Measurements from ENCODE around the gene GLTPD2.

The GLTPD2 gene

DNA sequence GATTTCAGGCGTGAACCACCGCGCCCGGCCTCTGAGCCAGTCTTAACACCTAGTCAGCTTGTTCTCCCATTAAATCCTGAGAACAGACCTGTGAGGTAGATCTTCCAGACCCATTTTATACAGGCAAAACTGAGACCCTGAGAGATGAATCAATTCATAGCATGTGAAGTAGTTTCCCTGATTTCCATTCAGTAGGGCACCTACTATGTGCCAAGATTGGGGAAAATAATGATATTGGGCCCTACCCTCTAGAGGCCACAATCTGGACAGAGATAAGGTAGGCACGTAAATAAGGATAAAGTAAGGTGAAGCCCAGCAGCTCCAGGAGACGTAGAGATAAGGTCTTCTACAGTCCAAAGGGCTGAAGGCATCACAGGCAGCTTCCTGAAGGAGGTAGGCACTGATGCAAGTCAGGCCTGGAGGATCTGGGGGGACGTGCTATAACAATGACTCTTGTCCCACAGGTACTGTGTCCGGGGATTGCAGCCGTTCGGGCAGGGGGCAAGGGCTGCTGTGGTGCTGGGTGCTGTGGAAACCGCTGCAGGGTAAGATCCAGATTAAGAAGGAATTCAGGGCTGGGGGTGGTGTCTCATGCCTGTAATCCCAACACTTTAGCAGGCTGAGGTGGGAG lies 8.3 kb upstream of the GLTPD2 start:
- DNase-seq (ENCODE audit: low read depth in 2 of 2): no peak
- TF ChIP-seq, protein P1, sequence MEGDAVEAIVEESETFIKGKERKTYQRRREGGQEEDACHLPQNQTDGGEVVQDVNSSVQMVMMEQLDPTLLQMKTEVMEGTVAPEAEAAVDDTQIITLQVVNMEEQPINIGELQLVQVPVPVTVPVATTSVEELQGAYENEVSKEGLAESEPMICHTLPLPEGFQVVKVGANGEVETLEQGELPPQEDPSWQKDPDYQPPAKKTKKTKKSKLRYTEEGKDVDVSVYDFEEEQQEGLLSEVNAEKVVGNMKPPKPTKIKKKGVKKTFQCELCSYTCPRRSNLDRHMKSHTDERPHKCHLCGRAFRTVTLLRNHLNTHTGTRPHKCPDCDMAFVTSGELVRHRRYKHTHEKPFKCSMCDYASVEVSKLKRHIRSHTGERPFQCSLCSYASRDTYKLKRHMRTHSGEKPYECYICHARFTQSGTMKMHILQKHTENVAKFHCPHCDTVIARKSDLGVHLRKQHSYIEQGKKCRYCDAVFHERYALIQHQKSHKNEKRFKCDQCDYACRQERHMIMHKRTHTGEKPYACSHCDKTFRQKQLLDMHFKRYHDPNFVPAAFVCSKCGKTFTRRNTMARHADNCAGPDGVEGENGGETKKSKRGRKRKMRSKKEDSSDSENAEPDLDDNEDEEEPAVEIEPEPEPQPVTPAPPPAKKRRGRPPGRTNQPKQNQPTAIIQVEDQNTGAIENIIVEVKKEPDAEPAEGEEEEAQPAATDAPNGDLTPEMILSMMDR (IDR thresholded peaks at IDR 0.05; ENCODE audit: low read depth, low read length): no peak
- no peak overlapping the region for H3K4me3 ChIP-seq (replicated peaks in 1 of 2; ENCODE audit: low read depth in 2 of 2, low read length in 2 of 2)

DNA sequence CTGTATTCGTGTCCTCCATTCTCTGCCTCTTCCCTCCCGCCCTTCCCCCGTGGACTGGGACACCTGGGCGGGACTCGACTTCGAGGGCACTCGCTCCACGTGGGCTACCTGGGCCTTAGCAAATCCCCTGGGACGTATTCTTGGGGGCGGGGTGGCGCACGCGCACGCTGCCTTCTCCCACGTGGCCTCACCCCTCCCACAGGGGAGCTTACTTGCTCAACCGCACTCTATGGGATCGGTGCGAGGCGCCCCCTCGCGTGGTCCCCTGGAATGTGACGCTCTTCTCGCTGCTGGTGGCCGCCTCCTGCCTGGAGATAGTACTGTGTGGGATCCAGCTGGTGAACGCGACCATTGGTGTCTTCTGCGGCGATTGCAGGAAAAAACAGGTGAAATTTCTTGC lies 6.1 kb upstream of the GLTPD2 start:
- DNase-seq (ENCODE audit: low read depth in 2 of 2): no peak
- no peak overlapping the region for H3K4me3 ChIP-seq (replicated peaks in 1 of 2; ENCODE audit: low read depth in 2 of 2, low read length in 2 of 2)
- TF ChIP-seq, protein P1 (IDR thresholded peaks at IDR 0.05; ENCODE audit: low read depth, low read length): no peak

DNA sequence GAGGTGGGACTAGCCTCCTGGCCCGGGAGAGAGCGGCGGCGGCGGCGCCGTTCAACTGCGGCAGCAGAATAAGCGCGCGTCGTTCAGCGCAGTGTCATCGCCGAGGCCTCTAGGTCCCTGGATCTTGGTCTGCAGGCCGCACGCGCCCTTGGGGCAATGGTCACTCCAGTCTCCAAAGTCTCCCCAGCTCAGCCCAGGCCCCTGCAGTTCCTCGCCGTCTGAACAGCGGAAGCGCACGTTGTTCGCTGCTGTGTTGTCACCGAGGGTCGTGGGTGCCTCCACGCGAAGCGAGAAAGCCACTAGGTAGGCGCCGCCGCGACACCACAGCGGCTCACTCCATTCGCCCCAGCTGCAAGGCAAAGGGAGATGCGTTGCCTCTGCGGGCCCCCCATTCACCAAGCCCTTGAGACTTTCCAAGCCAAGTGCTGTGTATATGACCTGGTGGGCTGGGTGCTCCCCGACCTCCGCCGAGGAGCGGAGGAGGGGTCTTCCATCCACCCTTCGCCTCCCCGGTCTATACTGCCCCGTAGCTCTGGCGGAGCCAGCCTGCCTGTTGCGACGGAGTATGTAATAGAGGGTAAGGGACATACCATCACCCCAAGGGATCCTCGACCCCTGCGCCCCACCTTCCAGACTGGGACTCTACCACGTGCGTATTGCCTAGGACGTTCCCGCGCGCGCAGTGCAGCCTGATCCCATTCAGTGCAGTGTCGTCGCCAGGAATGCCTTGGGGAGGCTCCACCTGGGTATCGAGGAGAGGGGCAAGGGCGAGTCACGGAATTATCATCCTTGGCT lies 3.3 kb upstream of the GLTPD2 start:
- TF ChIP-seq, protein P1 (IDR thresholded peaks at IDR 0.05; ENCODE audit: low read depth, low read length): no peak
- H3K4me3 ChIP-seq (replicated peaks in 1 of 2; ENCODE audit: low read depth in 2 of 2, low read length in 2 of 2): peak overlapping the region; percentile 16 to 18
- DNase-seq (ENCODE audit: low read depth in 2 of 2): no peak

DNA sequence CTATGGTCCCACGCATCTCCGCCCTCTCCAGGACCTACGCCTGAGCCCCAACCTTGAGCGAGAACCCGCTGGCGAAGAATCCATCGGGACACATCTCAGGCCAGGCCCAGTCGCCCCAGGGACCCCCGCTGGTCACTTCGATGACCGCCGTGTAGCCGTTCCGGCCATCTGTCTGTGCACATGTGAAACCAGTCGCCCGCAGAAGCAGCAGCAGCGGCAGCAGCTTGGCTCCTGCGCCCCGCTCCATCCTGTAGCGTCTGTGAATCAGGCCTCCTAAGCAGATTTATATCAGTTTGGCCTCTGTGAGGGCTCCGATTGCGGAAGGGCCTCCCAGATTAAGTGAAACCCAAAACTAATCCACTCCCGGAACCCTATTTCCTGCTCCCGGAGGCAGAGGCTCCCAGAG lies 2.7 kb upstream of the GLTPD2 start, which contains the start of gene VMO1:
Gene VMO1 (minus strand): TSS at position 259 of the 406 bp plus-strand sequence. CDS start 12 bp downstream, at position 247.
- DNase-seq (ENCODE audit: low read depth in 2 of 2): peak; percentile 28 to 35

DNA sequence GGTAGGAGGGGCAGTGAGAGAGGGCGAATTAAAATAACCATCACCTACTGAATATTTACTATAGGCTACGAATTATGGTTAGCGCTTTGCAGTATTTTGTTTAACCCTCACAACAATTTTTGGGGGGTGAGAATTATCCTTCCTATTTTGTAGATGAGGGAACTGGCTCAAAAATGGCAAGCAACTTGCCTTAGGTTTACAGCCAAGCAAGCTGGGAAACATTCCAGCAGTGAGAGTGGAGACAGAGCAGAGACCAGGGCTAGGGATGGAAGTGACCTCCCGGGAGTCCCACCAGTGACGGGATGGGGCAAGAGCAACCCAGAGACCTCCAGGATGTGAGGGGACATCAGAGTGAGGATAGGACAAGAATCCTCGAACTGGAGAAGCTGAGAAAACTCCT lies 2.2 kb upstream of the GLTPD2 start:
- peak; percentile 12 to 53 for DNase-seq (ENCODE audit: low read depth in 2 of 2)
- H3K4me3 ChIP-seq (replicated peaks in 1 of 2; ENCODE audit: low read depth in 2 of 2, low read length in 2 of 2): peak overlapping the region; percentile 16 to 18
- TF ChIP-seq, protein P1 (IDR thresholded peaks at IDR 0.05; ENCODE audit: low read depth, low read length): no peak

More for the DNA sequence above, 2.7 kb upstream of the GLTPD2 start, which contains the start of gene VMO1:
- TF ChIP-seq, protein P1 (IDR thresholded peaks at IDR 0.05; ENCODE audit: low read depth, low read length): no peak
- H3K4me3 ChIP-seq (replicated peaks in 1 of 2; ENCODE audit: low read depth in 2 of 2, low read length in 2 of 2): peak within 1 kb of the TSS; percentile 16 to 18

DNA sequence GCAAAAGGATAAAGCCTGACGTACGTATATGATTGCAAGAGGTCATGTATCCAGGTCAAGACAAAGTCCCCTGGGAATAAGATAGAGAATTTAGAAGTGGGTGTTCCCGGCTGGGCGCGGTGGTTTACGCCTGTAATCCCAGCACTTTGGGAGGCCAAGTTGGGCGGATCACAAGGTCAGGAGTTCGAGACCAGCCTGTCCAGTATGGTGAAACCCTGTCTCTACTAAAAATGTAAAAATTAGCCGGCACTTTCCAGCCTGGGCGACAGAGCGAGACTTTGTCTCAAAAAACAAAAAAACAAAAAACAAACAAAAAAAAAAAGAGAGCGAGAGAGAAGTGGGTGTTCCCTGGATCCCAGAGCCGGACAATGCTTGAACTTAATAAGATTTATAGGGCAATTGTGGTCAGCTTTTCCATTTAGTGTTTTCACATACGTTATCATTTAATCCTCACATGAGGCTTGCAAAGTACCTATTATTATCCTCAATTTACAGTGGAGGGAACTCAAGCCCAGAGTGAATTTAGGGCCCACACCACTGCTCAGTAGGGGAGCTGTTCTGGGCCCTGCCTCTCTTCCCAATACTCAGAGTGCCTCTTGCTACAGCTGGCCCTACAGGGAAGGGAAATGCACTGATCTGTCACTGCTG lies 481 bp upstream of the GLTPD2 start:
- no peak overlapping the region for H3K4me3 ChIP-seq (replicated peaks in 1 of 2; ENCODE audit: low read depth in 2 of 2, low read length in 2 of 2)
- DNase-seq (ENCODE audit: low read depth in 2 of 2): no peak
- TF ChIP-seq, protein P1 (IDR thresholded peaks at IDR 0.05; ENCODE audit: low read depth, low read length): no peak

All from cardiac fibroblast (primary cell).